K562 (cell line): ENCODE results near the gene P2RX1. TPM values are rescaled to one million over a fixed set of nuclear protein-coding genes. Genes with fewer than 3 reads are reported as not detected.

ENCODE experiments used
- CBX8 ChIP-seq: fragments of 200-600 bp; sonication (generic); IDR thresholded peaks from 2 replicates; pipeline ENCODE4 v1.6.1; 2012; ENCODE audit warnings: borderline replicate concordance, mixed run types, low read depth, mild to moderate bottlenecking, moderate library complexity, mixed read lengths, low read length, control low read depth, inconsistent platforms; ENCODE audit not compliant: poor library complexity, severe bottlenecking; ENCODE audit errors: extremely low read depth
- E2F3 ChIP-seq: fragments of 250-450 bp; sonication (Bioruptor Pico); IDR thresholded peaks from 2 replicates; pipeline ENCODE4 v1.4.0; 2020; ENCODE audit warnings: mild to moderate bottlenecking
- HES1 ChIP-seq: fragments of 450-650 bp; IDR thresholded peaks from 2 replicates; pipeline ENCODE4 v1.6.1; 2016; ENCODE audit warnings: low read depth, mild to moderate bottlenecking, moderate library complexity
- KHSRP ChIP-seq: fragments of 450-650 bp; IDR thresholded peaks from 2 replicates; pipeline ENCODE4 v1.6.1; 2017
- MAZ ChIP-seq, 2 experiments: fragments of 450-650 bp in 1 of 2; sonication (generic) in 1 of 2; formaldehyde crosslinking; IDR thresholded peaks in 1 of 2; conservative IDR thresholded peaks in 1 of 2; 2 replicates each; pipeline versions ENCODE4 v1.4.0 to v1.5.0; 2020; ENCODE audit warnings: mild to moderate bottlenecking in 1 of 2, missing genetic modification reagents in 1 of 2
- NFIX ChIP-seq: fragments of 250-450 bp; sonication (Bioruptor Pico); IDR thresholded peaks from 2 replicates; pipeline ENCODE4 v1.4.0; 2020; ENCODE audit warnings: low read depth, mild to moderate bottlenecking, moderate library complexity
- NFYB ChIP-seq: IDR thresholded peaks from 2 replicates; pipeline ENCODE4 v1.6.1; 2011; ENCODE audit warnings: mild to moderate bottlenecking, moderate library complexity; ENCODE audit not compliant: insufficient read length; ENCODE audit errors: extremely low read depth
- PHTF2 ChIP-seq: fragments of 250-450 bp; sonication (Bioruptor Pico); IDR thresholded peaks from 2 replicates; pipeline ENCODE4 v1.5.0; 2021; ENCODE audit warnings: mild to moderate bottlenecking
- RNF2 ChIP-seq: sonication (generic); IDR thresholded peaks from 2 replicates; pipeline ENCODE4 v1.6.1; 2016
- WHSC1 ChIP-seq: IDR thresholded peaks from one replicate; pipeline ENCODE4 v1.6.1; 2012; ENCODE audit warnings: low read length, control low read depth, inconsistent platforms
- ZNF311 ChIP-seq: fragments of 250-450 bp; sonication (Bioruptor Pico); IDR thresholded peaks from 2 replicates; pipeline ENCODE4 v1.4.0; 2020; ENCODE audit warnings: mild to moderate bottlenecking, moderate library complexity
- ZNF592 ChIP-seq: fragments of 450-650 bp; IDR thresholded peaks from 2 replicates; pipeline ENCODE4 v1.6.1; 2017; ENCODE audit warnings: antibody characterized with exemption, mild to moderate bottlenecking
- polyA plus RNA-seq, 8 experiments: library from polyadenylated mRNA; depleted of rRNA in 4 of 8; stranded (reverse) in 5 of 8; unstranded in 3 of 8; fragments of >200 nt; fragmentation: Nextera tagmentation in 2 of 8; fragmentation: Illumina TruSeq in 1 of 8; extraction: Ambion mirVana in 2 of 8; extraction: Trizol in 1 of 8; gene quantifications; 2 replicates each; pipeline versions ENCODE4 v1.2.1 to v1.2.3, GENCODE V29; 2011 to 2014; ENCODE audit warnings: inconsistent platforms in 1 of 8, missing spikeins in 1 of 8
- total RNA-seq, 7 experiments: library from RNA; depleted of rRNA in 6 of 7; stranded (reverse); fragments of >200 nt in 6 of 7; fragmentation: Illumina TruSeq in 2 of 7; extraction: Trizol in 2 of 7; gene quantifications; 2 replicates each; pipeline versions ENCODE4 v1.2.1 to v1.2.3, GENCODE V29; 2011 to 2021; ENCODE audit warnings: low replicate concordance in 1 of 7
- TF ChIP-seq, protein P1 (sequence below): sonication (generic); formaldehyde crosslinking; IDR thresholded peaks from 2 replicates; pipeline ENCODE4 v1.4.0; 2020; ENCODE audit warnings: mild to moderate bottlenecking, missing genetic modification reagents
- TF ChIP-seq, protein P2 (sequence below): sonication (generic); formaldehyde crosslinking; IDR thresholded peaks from 2 replicates; pipeline ENCODE4 v1.5.0; 2020; ENCODE audit warnings: missing genetic modification reagents
- TF ChIP-seq, protein P3 (sequence below): fragments of 150-350 bp; IDR thresholded peaks from 2 replicates; pipeline ENCODE4 v1.6.1; 2014; ENCODE audit warnings: low read depth, mild to moderate bottlenecking, low read length, borderline replicate concordance

The P2RX1 gene
- total and polyA plus RNA-seq, 9 of the 15 experiments (the other 6 are each of a cell fraction or from before 2014, with no cell fraction given), result 0.27 to 20.3 (median 10.3) TPM

- TF ChIP-seq MAZ (CRISPR knock-in tag; conservative IDR thresholded peaks at IDR 0.05 in 1 of 2, IDR thresholded peaks at IDR 0.05 in 1 of 2) (peak; percentile 44 to 66), ZNF592 (peak; percentile 50; the same call in 1 of the 2 replicates), CBX8 (no peak), ZNF311 (CRISPR knock-in tag) (no peak), RNF2 (0 out of 2 replicates have a peak, but pooled peaks have one; percentile 66), NFYB (no peak), KHSRP (no peak), E2F3 (CRISPR knock-in tag) (no peak), PHTF2 (CRISPR knock-in tag) (no peak), NFIX (CRISPR knock-in tag) (no peak), WHSC1 (no peak), HES1 (no peak)
- TF ChIP-seq, protein P1, sequence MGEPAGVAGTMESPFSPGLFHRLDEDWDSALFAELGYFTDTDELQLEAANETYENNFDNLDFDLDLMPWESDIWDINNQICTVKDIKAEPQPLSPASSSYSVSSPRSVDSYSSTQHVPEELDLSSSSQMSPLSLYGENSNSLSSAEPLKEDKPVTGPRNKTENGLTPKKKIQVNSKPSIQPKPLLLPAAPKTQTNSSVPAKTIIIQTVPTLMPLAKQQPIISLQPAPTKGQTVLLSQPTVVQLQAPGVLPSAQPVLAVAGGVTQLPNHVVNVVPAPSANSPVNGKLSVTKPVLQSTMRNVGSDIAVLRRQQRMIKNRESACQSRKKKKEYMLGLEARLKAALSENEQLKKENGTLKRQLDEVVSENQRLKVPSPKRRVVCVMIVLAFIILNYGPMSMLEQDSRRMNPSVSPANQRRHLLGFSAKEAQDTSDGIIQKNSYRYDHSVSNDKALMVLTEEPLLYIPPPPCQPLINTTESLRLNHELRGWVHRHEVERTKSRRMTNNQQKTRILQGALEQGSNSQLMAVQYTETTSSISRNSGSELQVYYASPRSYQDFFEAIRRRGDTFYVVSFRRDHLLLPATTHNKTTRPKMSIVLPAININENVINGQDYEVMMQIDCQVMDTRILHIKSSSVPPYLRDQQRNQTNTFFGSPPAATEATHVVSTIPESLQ (CRISPR knock-in tag), result no peak
- TF ChIP-seq, protein P2, sequence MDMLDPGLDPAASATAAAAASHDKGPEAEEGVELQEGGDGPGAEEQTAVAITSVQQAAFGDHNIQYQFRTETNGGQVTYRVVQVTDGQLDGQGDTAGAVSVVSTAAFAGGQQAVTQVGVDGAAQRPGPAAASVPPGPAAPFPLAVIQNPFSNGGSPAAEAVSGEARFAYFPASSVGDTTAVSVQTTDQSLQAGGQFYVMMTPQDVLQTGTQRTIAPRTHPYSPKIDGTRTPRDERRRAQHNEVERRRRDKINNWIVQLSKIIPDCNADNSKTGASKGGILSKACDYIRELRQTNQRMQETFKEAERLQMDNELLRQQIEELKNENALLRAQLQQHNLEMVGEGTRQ (CRISPR knock-in tag), result no peak
- TF ChIP-seq, protein P3, sequence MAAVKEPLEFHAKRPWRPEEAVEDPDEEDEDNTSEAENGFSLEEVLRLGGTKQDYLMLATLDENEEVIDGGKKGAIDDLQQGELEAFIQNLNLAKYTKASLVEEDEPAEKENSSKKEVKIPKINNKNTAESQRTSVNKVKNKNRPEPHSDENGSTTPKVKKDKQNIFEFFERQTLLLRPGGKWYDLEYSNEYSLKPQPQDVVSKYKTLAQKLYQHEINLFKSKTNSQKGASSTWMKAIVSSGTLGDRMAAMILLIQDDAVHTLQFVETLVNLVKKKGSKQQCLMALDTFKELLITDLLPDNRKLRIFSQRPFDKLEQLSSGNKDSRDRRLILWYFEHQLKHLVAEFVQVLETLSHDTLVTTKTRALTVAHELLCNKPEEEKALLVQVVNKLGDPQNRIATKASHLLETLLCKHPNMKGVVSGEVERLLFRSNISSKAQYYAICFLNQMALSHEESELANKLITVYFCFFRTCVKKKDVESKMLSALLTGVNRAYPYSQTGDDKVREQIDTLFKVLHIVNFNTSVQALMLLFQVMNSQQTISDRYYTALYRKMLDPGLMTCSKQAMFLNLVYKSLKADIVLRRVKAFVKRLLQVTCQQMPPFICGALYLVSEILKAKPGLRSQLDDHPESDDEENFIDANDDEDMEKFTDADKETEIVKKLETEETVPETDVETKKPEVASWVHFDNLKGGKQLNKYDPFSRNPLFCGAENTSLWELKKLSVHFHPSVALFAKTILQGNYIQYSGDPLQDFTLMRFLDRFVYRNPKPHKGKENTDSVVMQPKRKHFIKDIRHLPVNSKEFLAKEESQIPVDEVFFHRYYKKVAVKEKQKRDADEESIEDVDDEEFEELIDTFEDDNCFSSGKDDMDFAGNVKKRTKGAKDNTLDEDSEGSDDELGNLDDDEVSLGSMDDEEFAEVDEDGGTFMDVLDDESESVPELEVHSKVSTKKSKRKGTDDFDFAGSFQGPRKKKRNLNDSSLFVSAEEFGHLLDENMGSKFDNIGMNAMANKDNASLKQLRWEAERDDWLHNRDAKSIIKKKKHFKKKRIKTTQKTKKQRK, result no peak
Observed at GRCh38 chr17:3965118-3965800, 49.0 kb upstream of the P2RX1 start (continued).
